HG02610 (cell line): ENCODE results near the gene GALNT8.
"Not testable (repeated sequence)": the region's sequence is repeated elsewhere in the genome, so short reads cannot be mapped to it uniquely, and the experiment has no call there.

Experiments
- ATAC-seq: cut with Tn5 transposase; IDR thresholded peaks from one replicate; pipeline ENCODE4 v1.9.1; 2021; ENCODE audit warnings: mild to moderate bottlenecking, moderate library complexity; ENCODE audit not compliant: unreplicated experiment

GALNT8 gene, protein sequence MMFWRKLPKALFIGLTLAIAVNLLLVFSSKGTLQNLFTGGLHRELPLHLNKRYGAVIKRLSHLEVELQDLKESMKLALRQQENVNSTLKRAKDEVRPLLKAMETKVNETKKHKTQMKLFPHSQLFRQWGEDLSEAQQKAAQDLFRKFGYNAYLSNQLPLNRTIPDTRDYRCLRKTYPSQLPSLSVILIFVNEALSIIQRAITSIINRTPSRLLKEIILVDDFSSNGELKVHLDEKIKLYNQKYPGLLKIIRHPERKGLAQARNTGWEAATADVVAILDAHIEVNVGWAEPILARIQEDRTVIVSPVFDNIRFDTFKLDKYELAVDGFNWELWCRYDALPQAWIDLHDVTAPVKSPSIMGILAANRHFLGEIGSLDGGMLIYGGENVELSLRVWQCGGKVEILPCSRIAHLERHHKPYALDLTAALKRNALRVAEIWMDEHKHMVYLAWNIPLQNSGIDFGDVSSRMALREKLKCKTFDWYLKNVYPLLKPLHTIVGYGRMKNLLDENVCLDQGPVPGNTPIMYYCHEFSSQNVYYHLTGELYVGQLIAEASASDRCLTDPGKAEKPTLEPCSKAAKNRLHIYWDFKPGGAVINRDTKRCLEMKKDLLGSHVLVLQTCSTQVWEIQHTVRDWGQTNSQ

DNA sequence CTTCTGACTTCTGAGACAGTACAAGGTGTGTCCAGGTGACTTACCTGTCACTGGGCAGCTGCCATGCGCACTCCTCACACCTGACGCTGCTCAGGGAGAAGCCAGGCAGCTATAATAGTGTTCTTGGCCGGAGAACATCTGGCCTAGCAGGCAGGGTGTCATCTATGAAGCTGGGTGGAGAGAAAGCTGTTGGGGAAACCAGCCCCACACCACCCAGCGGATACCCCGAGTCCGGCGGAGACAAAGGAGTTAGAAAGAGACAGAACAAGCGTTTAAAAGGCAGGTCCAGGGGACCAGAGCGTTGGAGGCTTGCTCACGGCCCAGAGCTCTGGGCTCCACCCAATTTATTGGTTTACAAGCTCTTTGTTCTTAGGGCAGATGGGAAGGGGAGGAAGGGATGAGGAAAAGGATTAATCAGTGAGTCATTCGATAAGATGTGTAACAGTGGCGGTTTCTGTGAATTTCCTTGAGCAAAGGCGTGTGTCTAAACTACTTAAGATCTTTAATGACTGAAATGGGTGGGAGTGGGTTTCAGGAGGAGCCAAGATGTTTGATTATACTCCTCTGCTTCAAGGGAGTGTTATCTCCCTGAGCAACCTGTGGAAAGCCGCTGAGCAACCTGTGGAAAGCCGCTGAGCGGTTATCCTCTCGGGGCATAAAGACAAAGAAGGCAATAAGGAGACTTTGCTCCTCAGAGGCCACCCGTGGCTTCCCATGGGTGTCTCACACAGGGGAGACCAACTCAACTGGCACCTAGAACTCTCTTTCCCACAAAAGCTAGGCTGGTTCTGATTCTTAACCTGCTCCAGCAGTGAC, at the start of gene GALNT8:
Gene GALNT8, plus strand, starts transcription at position 580 of the 816 bp plus-strand sequence. CDS start 278 bp downstream, outside the sequence.
- ATAC-seq: no peak

DNA sequence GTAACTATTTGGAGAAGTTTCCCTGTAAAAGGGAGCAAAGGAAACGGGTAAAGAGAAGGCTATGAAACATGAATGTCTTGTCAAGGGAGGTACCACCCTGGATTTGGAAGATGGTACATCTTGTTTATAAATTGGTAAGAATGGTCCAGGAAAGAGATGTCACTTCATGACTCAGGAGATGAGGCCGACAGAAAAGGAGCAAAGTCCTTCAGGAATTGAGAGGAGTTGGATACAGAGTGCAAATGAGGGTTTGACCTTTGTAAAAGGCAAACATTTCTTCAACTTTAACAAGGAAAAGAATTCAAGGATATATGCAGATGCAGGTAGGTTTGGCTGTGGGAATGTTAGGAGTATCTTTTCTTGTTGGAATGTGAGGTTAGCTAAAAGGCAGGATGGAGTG, 40.5 kb upstream of the GALNT8 start:
- no peak for ATAC-seq

DNA sequence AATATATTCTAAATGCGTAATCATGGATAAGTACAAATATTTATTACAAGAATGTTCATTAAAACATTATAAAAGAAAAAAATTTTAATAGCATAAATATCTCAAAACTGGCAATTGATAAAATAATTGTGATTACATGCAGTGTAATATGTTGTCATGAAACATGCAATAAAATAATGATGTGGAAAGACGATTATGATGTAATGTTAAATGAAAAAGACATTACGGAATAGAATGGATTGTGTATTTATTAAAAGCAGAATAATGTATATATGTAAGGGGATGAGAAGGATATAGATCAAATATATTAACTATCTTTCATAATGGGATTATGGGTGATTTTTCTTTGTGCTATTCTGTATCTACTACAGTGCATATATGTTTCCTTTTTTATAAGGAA, 38.5 kb upstream of the GALNT8 start:
- no peak for ATAC-seq

DNA sequence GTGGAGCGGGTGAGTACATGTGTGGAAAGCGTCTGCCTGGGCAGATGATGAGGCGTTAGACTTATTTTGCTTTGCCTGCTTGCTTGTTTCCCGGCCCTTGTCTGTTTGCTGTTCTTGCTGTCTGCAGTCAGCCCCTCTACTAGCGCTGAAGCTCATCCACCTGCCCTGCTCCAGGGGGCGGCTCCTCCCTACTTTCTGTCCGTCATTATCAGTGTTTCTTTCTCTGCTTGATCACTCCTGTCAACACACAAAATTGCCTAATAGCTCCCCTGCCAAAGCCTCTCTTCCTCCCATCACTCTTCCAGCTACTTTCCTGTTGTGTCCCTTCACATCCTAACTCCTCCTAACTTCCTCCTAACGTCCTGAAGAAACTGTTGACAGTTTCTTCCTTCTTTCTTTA, 34.9 kb upstream of the GALNT8 start:
- ATAC-seq: no peak

DNA sequence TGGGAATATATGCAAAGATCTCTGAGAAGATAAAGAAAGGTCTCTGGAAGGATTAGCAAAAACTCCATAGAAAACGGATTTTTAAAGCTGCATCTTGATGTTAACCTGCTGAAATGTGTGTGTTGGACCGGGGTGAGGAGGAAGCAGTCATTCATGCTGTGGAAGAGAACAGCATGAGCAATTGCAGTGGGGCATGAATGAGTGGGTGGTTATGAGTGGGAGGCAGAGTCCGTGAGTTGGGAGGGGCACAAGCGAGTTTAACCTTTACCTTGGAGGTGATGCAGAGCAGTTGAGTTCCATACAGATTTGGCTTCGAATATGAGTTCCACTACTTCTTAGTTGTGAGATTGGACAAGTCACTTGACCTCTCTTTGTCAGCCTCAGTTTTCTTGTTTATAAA, 29.4 kb upstream of the GALNT8 start:
- no peak for ATAC-seq

DNA sequence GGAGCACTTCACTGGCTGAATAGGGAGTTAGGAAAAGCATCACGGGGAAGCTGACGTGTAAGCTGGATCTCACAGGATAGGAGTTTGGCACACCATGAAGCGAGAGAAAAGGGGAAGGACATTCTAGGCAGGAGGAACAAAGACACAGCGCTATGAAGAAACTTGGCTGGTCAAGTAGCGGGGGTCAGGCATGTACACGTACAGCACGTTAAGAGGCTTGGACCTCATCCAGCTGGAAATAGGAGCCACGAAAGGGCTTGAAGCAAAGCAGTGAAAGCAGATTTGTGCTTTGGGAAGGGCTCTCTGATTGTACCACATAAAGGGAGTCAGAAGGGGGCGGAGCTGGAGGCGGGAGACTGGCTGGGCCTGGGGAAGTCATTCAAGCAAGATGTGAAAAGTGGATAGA, 19.6 kb upstream of the GALNT8 start:
- ATAC-seq: no peak

DNA sequence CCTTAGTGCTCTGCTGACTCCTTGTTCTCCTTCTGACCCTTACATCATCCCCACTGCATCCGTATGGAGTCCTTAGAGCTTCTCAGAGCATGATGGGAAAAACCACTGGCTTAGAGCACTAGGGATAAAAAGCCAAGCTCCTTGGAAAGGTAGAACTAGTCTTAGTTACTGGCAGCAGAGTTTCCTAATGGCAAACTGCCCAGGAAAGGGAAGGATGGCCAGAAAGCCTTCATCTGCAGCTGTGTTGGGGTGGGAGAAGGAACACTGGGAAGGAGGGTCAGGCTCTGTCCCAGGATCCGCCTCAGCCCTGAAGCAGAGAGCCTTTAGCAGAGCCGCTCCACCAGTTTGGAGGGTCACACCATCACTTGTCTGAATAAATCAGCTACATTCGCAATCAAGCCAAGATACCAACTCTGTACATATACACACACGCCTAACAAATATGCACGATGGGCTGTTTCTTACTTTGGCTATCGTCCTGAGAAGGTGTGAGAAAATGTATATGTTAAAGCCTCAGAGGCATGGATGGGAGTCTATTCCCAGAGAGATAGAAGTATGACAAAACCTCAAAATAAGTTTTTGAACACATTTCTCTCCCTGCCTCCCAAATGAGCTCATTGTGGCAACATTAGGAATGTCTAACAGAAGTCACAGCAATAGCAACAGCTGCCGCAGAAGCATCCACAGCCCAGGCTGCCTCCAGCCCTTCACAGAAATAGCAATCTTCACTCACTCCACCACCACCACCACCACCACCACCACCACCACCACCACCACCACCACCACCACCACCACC, 18.6 kb upstream of the GALNT8 start:
- ATAC-seq: no peak

DNA sequence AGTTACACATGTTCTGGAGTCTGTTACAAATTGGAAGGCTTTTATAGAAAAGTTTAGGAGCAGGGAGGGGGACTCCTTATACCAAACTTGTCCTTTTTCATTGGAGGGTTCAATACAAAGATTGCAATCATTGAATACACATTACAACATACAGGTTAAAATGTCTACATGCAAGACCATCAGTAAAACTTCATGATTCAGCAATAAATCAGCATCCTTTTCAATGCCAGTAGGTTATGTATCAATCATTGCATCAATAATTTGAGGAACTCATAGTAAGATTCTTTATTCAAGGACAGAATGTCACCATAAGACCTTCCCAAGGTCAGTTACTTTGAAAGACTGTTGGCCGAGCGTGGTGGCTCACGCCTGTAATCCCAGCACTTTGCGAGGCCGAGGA, 16.5 kb upstream of the GALNT8 start:
- ATAC-seq: no peak

DNA sequence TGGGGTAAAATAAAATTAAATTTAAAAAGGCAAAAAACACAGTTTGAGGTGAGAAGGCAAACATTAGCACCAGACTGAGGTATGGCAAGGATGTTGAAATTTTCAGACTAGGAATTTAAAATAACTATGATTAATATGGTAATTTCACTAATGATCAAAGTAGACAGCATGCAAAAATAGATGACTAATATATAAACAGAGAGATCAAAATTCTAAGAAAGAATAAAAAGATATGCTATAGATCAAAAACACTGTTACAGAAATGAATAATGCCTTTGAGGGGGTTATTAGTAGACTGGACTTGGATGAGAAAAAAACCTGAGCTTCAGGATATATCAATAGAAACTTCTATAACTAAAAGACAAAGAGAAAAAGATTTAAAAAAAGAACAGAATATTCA, 14.4 kb upstream of the GALNT8 start:
- no peak for ATAC-seq

DNA sequence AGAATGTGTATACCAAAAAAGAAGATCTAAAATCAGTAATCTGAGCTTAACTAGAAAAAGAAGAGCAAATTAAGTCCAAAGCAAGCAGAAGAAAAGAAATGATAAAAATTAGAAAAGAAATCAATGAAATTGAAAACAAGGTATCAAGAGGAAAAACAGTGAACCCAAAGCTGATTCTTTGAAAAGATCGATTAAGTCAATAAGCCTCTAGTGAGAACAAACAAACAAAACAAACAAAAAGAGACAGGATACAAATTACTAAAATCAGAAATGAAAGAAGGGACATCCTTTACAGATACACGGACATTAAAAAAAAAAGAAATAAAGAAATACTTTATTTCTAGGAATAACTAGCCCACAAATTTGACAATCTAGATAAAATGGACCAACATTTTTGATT, 12.9 kb upstream of the GALNT8 start:
- no peak for ATAC-seq

DNA sequence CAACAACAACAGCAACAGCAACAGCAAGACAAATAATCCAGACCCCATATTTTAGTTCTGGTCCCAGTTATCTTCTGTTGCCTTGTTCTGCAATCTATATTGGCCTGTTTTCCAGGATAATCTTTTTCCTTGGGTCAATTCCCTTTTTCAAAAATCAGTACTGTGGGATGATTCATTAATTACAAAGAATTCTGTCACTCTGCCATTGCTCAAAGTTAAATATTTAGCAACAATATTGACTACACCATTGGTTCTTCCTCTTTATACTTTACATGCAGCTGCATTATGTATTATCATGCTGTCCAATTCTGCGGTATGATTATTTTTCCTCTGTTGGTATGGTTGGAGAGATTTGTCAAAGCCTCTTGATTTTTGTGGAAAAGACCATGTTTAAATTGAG, 10.1 kb upstream of the GALNT8 start:
- ATAC-seq: no peak

DNA sequence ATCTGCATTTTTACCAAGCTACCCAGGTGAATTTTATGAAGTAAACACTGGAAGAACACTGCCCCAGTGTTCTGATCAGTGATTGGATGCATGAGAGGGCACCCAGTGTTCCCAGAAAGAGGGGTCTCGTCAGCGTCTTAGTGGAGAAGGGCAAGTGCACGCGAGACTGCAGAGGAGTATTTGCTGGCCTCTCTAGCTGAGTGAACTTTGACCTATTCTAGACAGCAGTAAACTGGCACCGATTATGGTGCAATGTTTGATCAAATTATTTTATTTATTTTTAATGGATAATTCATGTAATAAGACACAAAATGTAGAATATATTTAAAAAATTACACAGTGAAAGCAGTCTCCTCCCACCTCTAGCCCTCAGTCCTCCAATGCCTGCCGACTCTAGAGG, 5.3 kb upstream of the GALNT8 start:
- ATAC-seq: no peak

DNA sequence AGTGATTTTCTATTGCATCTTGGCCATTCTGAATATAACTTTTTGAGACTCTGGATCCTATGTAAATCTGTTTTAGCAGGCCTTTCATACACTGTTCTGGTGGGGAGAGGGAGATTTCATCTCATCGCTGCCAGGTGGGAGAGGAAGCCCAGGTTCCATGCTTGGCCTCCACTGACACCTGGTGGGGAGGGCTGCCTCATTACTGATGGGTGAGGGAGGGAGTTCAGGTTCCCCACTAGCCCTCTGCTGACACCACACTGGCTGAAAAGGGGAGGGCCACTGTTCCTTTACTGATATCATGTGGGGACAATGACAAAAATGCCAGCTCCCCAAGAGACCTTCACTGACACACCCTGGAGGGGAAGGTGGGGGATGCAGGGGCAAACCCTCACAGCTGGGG, 2.4 kb upstream of the GALNT8 start:
- no peak for ATAC-seq

DNA sequence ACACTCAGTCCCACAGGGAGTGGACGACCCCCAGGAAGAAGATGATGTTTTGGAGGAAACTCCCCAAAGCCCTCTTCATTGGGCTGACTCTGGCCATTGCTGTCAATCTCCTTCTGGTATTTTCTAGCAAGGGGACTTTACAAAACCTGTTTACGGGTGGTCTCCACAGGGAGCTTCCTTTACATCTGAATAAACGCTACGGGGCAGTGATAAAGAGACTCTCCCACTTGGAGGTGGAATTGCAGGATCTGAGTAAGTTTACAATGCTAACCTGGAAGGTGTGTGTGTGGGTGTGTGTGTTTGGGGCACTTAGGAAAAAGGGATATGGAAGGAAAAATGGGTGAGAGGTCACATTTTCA, 416 bp downstream of the GALNT8 start:
- ATAC-seq: no peak

DNA sequence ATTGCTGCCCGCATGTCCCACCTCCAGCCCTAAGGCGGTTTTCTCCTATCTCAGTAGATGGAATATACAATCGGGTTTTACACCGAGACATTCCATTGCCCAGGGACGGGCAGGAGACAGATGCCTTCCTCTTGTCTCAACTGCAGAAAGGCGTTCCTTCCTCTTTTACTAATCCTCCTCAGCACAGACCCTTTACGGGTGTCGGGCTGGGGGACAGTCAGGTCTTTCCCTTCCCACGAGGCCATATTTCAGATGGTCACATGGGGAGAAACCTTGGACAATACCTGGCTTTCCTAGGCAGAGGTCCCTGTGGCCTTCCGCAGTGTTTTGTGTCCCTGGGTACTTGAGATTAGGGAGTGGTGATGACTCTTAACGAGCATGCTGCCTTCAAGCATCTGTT, 1.4 kb downstream of the GALNT8 start:
- not testable (repeated sequence) for ATAC-seq

DNA sequence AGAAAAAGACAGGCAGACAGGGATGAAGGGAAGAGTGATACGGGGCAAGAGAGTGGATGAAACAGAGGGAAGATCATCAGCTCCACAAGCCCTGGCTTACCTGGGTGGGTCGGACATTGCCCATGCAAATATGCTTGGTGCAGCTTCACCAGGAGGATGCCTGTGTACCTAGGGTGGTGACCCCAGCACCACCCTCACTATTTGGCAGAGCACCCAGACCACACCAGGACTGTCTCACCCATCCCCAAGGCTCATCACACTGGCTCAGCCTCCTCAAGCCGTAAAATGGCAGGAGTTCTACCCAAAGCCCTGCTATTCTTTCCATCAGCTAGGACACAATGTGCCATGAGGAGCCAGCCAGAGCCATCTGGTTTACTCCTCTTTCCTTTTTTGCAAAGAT, 3.0 kb downstream of the GALNT8 start:
- ATAC-seq: no peak

DNA sequence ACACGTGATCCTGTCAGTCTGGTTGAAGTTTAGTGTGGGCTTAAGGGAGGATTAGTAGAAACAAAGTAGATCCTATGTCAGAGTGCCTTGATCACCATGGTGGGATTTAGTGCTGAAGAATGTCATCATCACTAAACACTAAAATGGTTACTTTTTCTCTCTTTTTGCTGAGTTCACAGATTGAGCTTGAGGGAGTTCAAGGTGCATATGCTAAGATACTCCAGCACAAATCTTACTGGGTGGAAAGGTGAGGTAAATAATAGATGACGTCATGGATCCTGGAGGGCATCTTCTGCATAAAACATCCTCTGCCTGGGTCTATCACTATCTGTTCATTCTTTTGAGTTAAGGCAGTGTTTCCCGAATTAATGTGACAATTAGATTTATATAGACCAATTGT, 4.9 kb downstream of the GALNT8 start:
- no peak for ATAC-seq

DNA sequence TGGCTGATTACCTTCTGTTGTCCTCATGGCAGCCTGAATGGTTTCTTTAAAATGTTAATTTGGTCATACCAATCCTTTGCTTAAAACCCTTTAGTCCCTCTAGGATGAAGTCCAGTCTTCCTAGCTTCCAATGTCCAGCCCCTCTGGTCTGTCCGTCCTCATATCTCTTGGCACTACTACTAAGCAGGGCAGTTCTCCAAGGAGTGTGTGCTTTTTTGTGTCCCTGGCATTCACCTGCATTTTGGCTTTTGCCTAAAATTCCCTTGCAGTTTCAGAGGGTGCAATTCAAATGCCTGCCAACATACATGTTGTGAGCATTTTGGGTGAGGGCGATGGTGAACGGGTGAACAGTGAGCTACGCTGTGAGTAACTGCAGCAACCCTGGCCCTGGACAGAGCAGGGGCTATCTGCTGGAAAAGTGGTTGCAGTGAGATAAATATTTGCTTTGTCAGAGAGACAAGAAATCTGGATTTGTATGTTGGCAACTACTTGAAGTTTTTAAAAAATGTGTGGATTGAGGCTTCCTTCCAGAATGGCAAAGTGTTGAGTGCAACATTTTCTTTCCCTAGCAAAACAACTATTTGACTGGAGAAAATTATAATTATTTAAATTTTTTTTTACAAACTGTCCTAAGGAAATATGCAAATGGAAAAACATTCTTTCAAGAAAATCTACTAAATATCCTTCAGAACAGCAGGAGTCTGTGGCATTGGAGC, 14.6 kb downstream of the GALNT8 start:
- ATAC-seq: no peak

DNA sequence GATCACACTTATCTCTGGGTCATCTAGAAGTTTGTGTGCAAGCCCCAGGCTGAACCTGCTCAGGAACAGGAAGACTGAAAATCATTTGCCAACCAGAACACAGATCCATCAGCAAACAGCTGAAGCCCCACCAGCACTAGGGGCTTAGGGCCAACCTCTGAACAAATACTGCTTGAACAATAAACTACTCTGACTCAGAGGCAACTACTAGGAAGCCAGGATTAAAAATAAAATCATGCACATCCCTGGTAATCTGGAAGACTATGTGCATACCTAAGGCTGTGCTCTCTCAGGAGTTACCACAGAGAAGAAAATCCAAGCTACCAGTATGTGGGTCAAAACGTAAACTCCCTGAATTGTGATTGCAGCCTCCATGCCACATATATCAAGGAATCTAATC, 15.9 kb downstream of the GALNT8 start:
- ATAC-seq: no peak

DNA sequence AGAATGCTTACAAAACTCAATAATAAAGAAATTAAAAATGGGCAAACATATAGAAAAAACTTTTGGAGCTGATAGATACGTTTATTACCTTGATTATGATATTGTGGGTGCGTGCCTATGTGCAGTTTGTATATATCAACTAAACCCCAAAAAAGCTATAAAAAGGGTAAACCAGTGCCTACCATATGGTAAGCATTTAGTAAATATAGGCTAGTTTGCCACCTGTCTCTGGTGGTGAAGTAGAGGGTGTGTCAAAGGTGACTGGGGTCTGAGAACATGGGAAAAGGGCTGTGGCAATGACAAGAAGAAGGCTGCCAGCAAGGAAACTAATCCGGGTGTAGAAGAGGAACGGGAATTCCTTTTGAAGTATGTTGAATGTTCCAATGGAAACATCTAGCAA, 18.3 kb downstream of the GALNT8 start:
- ATAC-seq: no peak
